Measurements from ENCODE around the gene PCA3.

DNA sequence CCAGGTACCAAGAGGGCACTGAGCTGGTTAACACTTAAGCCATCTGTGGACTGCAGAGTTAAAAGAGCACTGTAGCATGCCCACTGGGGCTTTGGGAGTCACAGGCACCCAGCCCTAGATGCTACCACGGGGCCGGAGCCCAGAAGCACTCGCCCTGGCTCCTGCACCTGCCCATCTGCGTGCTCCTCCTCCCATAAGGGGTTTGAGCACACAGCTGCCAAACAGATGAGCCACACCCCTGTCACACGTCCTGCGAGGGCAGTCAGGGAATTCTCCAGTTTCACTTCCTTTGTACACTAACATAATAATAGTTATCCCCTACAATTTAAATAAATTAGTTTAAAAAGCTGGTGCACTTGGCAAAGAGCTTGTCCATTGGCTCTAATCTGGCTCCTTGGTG lies 4.5 kb upstream of the PCA3 start:
- TF ChIP-seq JUND (IDR thresholded peaks at IDR 0.05) (no peak), RCOR1 (IDR thresholded peaks at IDR 0.05; ENCODE audit: low read length) (no peak), YY1 (IDR thresholded peaks at IDR 0.05; ENCODE audit: low read depth) (no peak), POLR2AphosphoS5 (IDR thresholded peaks at IDR 0.05; ENCODE audit: low read depth, low read length) (no peak)
- TF ChIP-seq, protein P1, sequence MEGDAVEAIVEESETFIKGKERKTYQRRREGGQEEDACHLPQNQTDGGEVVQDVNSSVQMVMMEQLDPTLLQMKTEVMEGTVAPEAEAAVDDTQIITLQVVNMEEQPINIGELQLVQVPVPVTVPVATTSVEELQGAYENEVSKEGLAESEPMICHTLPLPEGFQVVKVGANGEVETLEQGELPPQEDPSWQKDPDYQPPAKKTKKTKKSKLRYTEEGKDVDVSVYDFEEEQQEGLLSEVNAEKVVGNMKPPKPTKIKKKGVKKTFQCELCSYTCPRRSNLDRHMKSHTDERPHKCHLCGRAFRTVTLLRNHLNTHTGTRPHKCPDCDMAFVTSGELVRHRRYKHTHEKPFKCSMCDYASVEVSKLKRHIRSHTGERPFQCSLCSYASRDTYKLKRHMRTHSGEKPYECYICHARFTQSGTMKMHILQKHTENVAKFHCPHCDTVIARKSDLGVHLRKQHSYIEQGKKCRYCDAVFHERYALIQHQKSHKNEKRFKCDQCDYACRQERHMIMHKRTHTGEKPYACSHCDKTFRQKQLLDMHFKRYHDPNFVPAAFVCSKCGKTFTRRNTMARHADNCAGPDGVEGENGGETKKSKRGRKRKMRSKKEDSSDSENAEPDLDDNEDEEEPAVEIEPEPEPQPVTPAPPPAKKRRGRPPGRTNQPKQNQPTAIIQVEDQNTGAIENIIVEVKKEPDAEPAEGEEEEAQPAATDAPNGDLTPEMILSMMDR (IDR thresholded peaks at IDR 0.05): no peak

Measured in SK-N-SH (cell line).